ENCODE measurements around the gene HES1.

Gene HES1

DNA sequence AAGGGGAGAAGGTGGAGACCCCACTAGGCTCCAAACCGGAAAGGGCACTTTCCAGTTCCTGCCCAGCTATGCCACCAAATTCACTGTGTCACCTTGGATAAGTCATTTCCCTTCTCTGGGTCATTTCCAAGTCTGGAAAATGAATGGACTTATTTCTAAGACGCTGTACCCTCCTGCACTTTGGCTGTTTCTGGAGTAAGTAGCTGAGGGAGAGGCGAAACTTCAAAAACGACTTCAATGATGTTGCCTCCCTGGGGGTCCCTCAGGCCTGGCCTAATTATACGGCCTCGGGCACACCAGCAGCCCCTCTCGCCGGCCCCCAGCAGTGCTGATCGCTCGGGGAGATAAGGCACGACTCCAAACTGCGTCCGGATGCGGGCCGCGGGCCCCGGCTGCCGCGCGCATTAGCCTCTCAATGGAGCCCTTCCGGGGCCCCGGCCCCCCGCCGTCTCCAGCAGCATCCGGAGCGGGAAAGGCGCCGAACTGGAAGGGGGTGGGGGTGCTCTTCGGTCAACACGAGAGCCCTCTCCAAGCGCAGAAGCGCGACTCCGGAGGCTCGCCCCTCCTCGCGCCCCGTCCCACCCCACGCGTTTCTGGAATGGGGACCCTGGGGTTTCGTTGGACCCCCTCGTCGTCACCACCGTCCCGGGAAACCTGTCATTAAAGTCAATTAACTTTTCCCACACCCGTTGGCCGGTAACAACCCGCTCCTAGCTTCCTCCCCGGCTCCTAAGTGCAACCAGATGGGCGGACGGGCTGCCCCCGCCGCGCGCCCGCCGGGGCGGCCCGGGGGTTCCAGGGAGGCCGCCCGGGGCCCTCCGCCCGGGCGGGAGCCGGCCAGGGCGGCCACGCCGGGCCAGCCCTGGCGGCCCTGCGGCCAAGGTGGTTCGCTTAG lies 4.8 kb downstream of the HES1 start:
- TF ChIP-seq, protein P1, sequence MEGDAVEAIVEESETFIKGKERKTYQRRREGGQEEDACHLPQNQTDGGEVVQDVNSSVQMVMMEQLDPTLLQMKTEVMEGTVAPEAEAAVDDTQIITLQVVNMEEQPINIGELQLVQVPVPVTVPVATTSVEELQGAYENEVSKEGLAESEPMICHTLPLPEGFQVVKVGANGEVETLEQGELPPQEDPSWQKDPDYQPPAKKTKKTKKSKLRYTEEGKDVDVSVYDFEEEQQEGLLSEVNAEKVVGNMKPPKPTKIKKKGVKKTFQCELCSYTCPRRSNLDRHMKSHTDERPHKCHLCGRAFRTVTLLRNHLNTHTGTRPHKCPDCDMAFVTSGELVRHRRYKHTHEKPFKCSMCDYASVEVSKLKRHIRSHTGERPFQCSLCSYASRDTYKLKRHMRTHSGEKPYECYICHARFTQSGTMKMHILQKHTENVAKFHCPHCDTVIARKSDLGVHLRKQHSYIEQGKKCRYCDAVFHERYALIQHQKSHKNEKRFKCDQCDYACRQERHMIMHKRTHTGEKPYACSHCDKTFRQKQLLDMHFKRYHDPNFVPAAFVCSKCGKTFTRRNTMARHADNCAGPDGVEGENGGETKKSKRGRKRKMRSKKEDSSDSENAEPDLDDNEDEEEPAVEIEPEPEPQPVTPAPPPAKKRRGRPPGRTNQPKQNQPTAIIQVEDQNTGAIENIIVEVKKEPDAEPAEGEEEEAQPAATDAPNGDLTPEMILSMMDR (conservative IDR thresholded peaks at IDR 0.05; ENCODE audit: low read depth, low read length), result no peak
- no peak overlapping the region; the same call in 1 of the 2 replicates for H3K9ac ChIP-seq
- H2AFZ ChIP-seq (ENCODE audit: low read depth), result no peak overlapping the region; the same call in 1 of the 2 replicates
- H4K20me1 ChIP-seq (ENCODE audit: insufficient read depth), result peaks cover 4% of the 10 kb centered on the region
- no peaks in the 10 kb centered on the region for H3K36me3 ChIP-seq (ENCODE audit: insufficient read depth)
- no peak overlapping the region for H3K27ac ChIP-seq
- peak overlapping the region; percentile 50 for H3K4me3 ChIP-seq (IDR thresholded peaks at IDR 0.05; ENCODE audit: insufficient read depth, low read depth, low read length)
- H3K27me3 ChIP-seq (ENCODE audit: insufficient read depth, low read depth), result peaks cover 56% of the 10 kb centered on the region
- no peaks in the 10 kb centered on the region for H3K79me2 ChIP-seq (ENCODE audit: insufficient read depth, low read depth)
- H3K4me1 ChIP-seq (ENCODE audit: low read depth, poor library complexity, severe bottlenecking), result peaks cover 50% of the 10 kb centered on the region
- peak overlapping the region; percentile 44; the same call in 1 of the 2 replicates for H3K4me2 ChIP-seq

DNA sequence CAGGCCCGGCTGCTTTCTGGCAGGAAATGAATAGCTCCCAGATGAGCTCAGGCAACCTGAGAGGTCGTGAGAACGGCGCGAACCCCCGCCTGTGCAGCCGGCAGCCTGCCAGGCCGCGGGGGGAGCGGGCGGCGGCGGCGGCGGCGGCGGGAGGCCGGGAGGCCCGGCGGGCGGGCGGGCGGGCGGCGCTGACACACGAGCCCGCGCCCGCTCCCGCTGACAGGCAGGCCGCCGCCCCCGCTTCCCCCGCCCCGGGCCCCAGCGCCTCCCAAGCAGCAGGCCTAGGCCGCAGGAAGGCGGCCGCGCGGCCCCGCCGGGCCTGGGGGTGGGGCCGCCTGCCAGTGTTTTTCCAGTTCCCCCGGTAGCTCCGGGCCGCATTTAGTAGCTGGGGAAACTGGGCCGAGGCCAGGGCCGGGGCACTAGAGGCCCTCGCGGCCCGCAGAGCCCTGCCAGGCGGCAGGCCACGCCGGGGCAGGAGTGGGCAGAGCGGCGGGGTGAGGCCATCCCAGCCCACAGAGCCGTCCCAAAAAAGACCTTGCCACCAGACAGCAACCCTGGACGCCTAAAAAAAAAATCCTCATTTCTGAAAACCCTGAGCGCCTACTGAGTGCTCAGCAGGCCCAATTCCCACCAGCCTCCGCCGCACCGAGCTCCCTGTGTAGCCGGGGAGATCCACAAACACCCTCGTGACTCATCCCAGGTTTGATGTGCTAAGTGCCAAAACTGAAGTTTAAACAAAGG lies 5.6 kb downstream of the HES1 start:
- TF ChIP-seq, protein P1 (conservative IDR thresholded peaks at IDR 0.05; ENCODE audit: low read depth, low read length), result no peak
- peaks cover 4% of the 10 kb centered on the region for H4K20me1 ChIP-seq (ENCODE audit: insufficient read depth)
- peaks cover 48% of the 10 kb centered on the region for H3K27me3 ChIP-seq (ENCODE audit: insufficient read depth, low read depth)
- peaks cover 42% of the 10 kb centered on the region for H3K4me1 ChIP-seq (ENCODE audit: low read depth, poor library complexity, severe bottlenecking)
- peak overlapping the region; percentile 68 for H2AFZ ChIP-seq (ENCODE audit: low read depth)
- no peaks in the 10 kb centered on the region for H3K36me3 ChIP-seq (ENCODE audit: insufficient read depth)
- H3K79me2 ChIP-seq (ENCODE audit: insufficient read depth, low read depth), result no peaks in the 10 kb centered on the region
- peak overlapping the region; percentile 99 for H3K4me2 ChIP-seq
- peak overlapping the region; percentile 66; the same call in 1 of the 2 replicates for H3K9ac ChIP-seq
- H3K27ac ChIP-seq, result peak overlapping the region; percentile 29
- H3K4me3 ChIP-seq (IDR thresholded peaks at IDR 0.05; ENCODE audit: insufficient read depth, low read depth, low read length), result no peak overlapping the region

DNA sequence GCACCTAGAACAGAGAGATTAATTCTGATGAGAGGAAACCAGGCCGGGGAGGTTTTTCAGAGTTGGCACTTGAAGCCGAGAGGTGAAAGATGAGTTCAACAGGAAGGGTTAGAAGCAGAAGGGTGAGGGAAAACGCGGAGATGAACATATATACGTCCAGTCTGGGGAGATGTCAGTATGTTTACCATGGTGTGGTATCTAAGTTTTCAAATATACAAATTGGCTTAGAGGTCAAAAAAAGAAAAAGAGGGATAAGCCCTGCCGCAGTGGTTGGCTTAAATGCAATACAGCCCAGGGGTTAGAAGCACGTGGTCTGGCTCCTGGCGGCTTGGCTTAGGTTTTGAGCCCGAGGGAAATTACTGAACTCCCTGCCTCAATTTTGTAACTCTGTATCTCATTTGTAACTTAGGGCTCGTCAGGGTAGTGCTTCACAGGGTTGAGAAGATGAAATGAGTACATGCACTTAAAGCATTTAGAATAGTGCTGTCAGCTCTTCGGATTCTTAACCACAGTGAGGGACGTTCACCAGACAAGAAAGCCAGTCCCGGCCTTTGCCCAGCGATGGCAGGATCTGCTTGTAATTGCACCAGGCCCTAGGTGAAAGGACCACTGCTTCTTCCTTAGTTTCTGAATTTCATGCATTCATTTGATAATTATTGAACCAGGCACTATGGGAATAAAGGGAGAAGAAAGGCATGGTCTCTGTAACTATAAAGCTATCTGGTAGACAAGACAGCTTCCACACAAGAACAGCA lies 6.4 kb downstream of the HES1 start:
- H3K4me3 ChIP-seq (IDR thresholded peaks at IDR 0.05; ENCODE audit: insufficient read depth, low read depth, low read length), result no peak overlapping the region
- peak overlapping the region; percentile 29; the same call in 1 of the 2 replicates for H3K27ac ChIP-seq
- H2AFZ ChIP-seq (ENCODE audit: low read depth), result peak overlapping the region; percentile 68
- H3K36me3 ChIP-seq (ENCODE audit: insufficient read depth), result no peaks in the 10 kb centered on the region
- TF ChIP-seq, protein P1 (conservative IDR thresholded peaks at IDR 0.05; ENCODE audit: low read depth, low read length), result no peak
- H3K9ac ChIP-seq, result peak overlapping the region; percentile 66; the same call in 1 of the 2 replicates
- no peaks in the 10 kb centered on the region for H3K79me2 ChIP-seq (ENCODE audit: insufficient read depth, low read depth)
- peaks cover 36% of the 10 kb centered on the region for H3K4me1 ChIP-seq (ENCODE audit: low read depth, poor library complexity, severe bottlenecking)
- H3K27me3 ChIP-seq (ENCODE audit: insufficient read depth, low read depth), result peaks cover 40% of the 10 kb centered on the region
- peak overlapping the region; percentile 99 for H3K4me2 ChIP-seq
- peaks cover 4% of the 10 kb centered on the region for H4K20me1 ChIP-seq (ENCODE audit: insufficient read depth)

DNA sequence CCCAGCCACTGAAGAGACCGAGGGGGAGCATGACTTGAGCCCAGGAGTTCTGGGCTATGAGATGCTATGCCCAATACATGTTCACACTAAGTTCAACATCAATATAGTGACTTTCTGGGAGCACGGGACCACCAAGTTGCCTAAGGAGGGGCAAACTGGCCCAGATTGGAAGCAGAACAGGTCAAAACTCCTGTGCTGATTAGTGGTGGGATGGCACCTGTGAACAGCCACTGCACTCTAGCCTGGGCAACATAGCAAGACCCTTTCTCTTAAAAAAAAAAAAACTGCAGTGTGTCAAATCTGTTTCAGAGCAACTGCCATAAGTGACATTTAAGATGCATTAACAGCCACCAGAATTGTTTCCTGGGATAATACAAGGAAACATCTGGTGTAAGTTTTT lies 9.8 kb downstream of the HES1 start:
- Histone ChIP-seq H3K36me3 (ENCODE audit: insufficient read depth) (no peaks in the 10 kb centered on the region), H3K4me3 (IDR thresholded peaks at IDR 0.05; ENCODE audit: insufficient read depth, low read depth, low read length) (no peak overlapping the region), H3K79me2 (ENCODE audit: insufficient read depth, low read depth) (no peaks in the 10 kb centered on the region)

More for the DNA sequence above, 9.8 kb downstream of the HES1 start:
- H4K20me1 ChIP-seq (ENCODE audit: insufficient read depth), result no peaks in the 10 kb centered on the region
- peaks cover 8% of the 10 kb centered on the region for H3K27me3 ChIP-seq (ENCODE audit: insufficient read depth, low read depth)
- peaks cover 13% of the 10 kb centered on the region for H3K4me1 ChIP-seq (ENCODE audit: low read depth, poor library complexity, severe bottlenecking)
- no peak overlapping the region for H3K27ac ChIP-seq
- TF ChIP-seq, protein P1 (conservative IDR thresholded peaks at IDR 0.05; ENCODE audit: low read depth, low read length), result no peak
- no peak overlapping the region for H3K4me2 ChIP-seq
- H3K9ac ChIP-seq, result no peak overlapping the region
- no peak overlapping the region for H2AFZ ChIP-seq (ENCODE audit: low read depth)

All from KMS-11 (cell line).